Ishikawa (cell line): Measurements from ENCODE around the gene AMPD2.

Experiments used
- CEBPB ChIP-seq: IDR thresholded peaks from 2 replicates; pipeline ENCODE4 v1.6.1; 2012
- CREB1 ChIP-seq: IDR thresholded peaks from 2 replicates; pipeline ENCODE4 v1.6.1; 2012; ENCODE audit warnings: low read depth
- EGR1 ChIP-seq: IDR thresholded peaks from 2 replicates; pipeline ENCODE4 v1.6.1; 2012
- EP300 ChIP-seq: IDR thresholded peaks from 2 replicates; pipeline ENCODE4 v1.6.1; 2012; ENCODE audit warnings: borderline replicate concordance
- FOXM1 ChIP-seq: IDR thresholded peaks from 2 replicates; pipeline ENCODE4 v1.6.1; 2012; ENCODE audit warnings: low read depth, borderline replicate concordance
- NFIC ChIP-seq: IDR thresholded peaks from 2 replicates; pipeline ENCODE4 v1.6.1; 2012
- RAD21 ChIP-seq: IDR thresholded peaks from 2 replicates; pipeline ENCODE4 v1.6.1; 2012; ENCODE audit warnings: low read depth
- TAF1 ChIP-seq: IDR thresholded peaks from 2 replicates; pipeline ENCODE4 v1.6.1; 2012; ENCODE audit warnings: low read depth, mild to moderate bottlenecking
- TCF12 ChIP-seq: IDR thresholded peaks from 2 replicates; pipeline ENCODE4 v1.6.1; 2012; ENCODE audit warnings: low read depth
- TEAD4 ChIP-seq: IDR thresholded peaks from 2 replicates; pipeline ENCODE4 v1.6.1; 2012
- YY1 ChIP-seq: IDR thresholded peaks from 2 replicates; pipeline ENCODE4 v1.6.1; 2012; ENCODE audit warnings: low read depth
- ZBTB7A ChIP-seq: IDR thresholded peaks from 2 replicates; pipeline ENCODE4 v1.6.1; 2012; ENCODE audit warnings: low read depth
- TF ChIP-seq, protein P1 (sequence below): IDR thresholded peaks from 2 replicates; pipeline ENCODE4 v1.6.1; 2012
- TF ChIP-seq, protein P2 (sequence below): IDR thresholded peaks from 2 replicates; pipeline ENCODE4 v1.6.1; 2012
- TF ChIP-seq, protein P3 (sequence below): IDR thresholded peaks from 2 replicates; pipeline ENCODE4 v1.6.1; 2012; ENCODE audit warnings: low read depth, mild to moderate bottlenecking

AMPD2 gene

DNA sequence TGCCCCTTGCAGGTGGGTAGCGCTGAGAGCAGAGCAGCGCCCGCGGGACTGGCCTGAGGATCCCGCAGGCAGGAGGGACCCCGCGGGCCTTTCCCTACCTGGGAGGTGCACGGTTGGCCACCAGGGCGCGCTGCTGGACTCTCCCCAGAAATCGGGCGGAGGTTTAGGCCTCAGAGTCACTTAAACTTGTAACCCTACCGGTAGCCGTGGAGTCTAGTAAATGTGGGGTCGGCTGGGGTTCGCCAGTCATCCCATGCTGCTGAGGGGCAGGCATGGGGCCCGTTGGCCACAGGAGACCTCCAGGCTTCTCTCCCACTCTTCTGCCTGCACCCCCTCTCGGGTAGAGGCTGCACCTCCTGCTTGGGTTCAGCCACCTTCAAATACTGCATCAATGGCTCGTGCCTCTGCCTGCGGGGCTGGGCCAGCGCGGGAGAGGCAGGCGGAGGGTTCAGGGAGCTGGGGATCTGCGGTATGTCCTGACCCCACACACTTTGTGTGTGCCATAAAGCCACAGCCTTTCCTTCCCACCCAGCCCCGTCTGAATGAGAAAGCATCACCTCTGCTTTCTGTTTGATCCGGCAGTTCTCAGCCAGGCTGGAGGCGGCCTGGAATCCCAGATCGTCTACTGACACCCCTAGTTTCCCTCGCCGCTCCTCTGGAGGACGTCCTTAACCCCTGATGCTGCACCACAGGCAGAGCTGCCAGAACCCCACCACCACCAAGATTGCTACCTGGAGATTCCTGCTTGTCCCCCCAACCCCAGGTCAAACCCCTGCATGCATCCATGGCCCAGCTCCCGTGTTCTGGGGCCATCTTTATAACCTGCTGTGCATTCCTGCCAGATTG is 24.0 kb downstream of the AMPD2 start:
- no peak for TF ChIP-seq NFIC
- peak; percentile 91 for TF ChIP-seq RAD21

DNA sequence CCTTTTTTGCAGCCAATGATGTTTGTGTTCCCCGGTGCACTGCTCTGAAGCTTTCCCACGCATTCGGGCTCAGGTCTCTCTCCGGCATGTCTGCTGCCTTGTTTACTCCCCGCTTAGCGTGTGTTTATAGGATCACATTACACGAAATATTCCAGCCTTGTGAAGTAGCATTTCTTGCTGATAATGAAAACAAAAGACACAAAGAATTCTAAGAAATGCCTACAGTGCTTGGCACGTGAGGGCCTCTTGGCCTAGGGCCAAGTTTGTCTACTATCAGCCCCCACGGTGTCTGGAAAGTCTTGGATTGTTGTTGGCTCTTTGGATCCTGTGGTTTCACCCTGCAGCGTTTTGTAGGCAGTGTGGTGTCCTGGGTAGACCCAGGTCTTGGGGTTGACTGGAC is 25.0 kb downstream of the AMPD2 start:
- TF ChIP-seq, protein P1, sequence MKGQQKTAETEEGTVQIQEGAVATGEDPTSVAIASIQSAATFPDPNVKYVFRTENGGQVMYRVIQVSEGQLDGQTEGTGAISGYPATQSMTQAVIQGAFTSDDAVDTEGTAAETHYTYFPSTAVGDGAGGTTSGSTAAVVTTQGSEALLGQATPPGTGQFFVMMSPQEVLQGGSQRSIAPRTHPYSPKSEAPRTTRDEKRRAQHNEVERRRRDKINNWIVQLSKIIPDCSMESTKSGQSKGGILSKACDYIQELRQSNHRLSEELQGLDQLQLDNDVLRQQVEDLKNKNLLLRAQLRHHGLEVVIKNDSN = no peak
- TF ChIP-seq FOXM1 = no peak
- no peak for TF ChIP-seq EGR1
- no peak for TF ChIP-seq TAF1
- no peak for TF ChIP-seq EP300

DNA sequence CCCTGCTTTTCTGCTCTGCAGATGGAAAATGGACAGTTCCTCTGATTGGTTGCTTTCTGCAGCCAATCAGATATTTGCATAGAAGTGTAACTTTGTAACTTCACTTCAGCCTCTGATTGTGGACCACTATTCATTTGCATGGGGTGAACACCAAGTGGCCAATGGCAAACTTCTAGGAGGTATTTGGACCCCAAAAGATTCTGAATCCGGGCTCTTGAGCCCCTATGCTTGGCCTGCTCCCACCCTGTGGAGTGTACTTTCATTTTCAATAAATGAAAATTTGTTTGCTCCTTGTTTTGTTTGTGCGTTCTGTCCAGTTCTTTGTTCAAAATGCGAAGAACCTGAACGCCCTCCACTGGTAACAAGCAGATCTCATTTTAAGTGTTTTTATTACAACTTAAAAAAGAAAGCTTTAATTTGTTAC is 29.9 kb downstream of the AMPD2 start:
- TF ChIP-seq ZBTB7A = no peak
- TF ChIP-seq EGR1 = no peak
- TF ChIP-seq, protein P1 = no peak
- no peak for TF ChIP-seq YY1
- TF ChIP-seq, protein P2, sequence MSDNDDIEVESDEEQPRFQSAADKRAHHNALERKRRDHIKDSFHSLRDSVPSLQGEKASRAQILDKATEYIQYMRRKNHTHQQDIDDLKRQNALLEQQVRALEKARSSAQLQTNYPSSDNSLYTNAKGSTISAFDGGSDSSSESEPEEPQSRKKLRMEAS = no peak
- no peak for TF ChIP-seq CEBPB
- no peak for TF ChIP-seq TCF12
- no peak for TF ChIP-seq FOXM1
- TF ChIP-seq RAD21 = no peak
- TF ChIP-seq, protein P3, sequence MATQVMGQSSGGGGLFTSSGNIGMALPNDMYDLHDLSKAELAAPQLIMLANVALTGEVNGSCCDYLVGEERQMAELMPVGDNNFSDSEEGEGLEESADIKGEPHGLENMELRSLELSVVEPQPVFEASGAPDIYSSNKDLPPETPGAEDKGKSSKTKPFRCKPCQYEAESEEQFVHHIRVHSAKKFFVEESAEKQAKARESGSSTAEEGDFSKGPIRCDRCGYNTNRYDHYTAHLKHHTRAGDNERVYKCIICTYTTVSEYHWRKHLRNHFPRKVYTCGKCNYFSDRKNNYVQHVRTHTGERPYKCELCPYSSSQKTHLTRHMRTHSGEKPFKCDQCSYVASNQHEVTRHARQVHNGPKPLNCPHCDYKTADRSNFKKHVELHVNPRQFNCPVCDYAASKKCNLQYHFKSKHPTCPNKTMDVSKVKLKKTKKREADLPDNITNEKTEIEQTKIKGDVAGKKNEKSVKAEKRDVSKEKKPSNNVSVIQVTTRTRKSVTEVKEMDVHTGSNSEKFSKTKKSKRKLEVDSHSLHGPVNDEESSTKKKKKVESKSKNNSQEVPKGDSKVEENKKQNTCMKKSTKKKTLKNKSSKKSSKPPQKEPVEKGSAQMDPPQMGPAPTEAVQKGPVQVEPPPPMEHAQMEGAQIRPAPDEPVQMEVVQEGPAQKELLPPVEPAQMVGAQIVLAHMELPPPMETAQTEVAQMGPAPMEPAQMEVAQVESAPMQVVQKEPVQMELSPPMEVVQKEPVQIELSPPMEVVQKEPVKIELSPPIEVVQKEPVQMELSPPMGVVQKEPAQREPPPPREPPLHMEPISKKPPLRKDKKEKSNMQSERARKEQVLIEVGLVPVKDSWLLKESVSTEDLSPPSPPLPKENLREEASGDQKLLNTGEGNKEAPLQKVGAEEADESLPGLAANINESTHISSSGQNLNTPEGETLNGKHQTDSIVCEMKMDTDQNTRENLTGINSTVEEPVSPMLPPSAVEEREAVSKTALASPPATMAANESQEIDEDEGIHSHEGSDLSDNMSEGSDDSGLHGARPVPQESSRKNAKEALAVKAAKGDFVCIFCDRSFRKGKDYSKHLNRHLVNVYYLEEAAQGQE = no peak
- TF ChIP-seq NFIC = no peak
- no peak for TF ChIP-seq EP300
- no peak for TF ChIP-seq TAF1
- TF ChIP-seq CREB1 = no peak
- no peak for TF ChIP-seq TEAD4

DNA sequence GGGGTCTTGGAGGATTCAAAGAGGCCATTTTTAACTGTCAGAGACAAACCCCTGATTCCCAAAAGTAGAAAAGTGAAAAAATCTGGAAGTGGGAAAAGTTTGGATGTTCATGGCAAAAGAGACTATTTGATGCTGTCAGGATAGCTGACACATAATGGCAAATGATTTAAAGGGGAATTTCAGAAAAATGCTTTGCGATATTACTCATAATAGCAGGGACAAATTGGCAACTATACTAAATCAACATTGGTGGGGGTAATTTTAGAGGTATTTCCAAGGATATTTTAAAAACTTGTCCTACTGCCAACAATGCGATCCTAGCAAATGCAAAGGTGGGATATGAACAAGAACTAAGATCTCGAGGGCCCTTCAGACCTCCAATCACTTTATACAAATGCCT is 31.0 kb downstream of the AMPD2 start:
- no peak for TF ChIP-seq ZBTB7A

DNA sequence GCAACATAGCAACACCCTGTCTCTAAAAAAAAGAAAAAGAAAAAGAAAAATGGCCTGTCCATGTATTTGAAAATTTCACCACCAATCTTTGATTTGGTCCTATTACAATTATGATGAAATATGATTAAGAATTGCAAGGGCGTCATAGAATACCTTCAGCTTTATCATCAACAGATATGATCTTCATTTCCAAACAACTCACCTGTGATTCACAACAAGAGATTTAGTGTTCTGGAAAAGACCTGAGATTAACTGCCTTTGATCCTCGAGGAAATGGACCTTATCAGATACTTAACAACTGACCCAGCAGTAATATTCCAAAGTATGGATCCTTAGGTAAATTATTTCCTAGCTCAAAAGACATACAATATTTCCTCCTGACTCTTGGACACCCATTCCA is 32.8 kb downstream of the AMPD2 start:
- TF ChIP-seq EP300 (no peak), TAF1 (no peak), RAD21 (no peak)

DNA sequence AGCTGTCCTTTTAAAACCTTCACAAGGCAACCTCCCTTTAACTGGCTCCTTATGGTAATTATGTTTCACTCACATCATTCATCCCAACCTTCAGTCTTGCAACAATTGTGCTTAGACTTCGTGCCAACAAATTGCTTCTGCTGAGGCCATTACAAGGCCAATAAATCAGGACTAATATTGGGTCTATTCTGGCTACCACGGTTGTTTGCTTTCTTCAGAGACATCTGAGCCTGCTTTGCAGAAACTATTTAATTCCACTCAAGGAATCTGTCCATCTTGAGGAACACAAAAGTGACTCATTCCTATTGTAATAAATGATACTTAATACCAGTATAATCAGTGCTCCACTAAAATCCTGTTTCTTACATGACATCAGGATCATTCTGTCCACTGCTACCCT is 33.7 kb downstream of the AMPD2 start:
- TF ChIP-seq RAD21 (no peak), CREB1 (no peak), ZBTB7A (no peak), NFIC (peak; percentile 67), CEBPB (no peak)

DNA sequence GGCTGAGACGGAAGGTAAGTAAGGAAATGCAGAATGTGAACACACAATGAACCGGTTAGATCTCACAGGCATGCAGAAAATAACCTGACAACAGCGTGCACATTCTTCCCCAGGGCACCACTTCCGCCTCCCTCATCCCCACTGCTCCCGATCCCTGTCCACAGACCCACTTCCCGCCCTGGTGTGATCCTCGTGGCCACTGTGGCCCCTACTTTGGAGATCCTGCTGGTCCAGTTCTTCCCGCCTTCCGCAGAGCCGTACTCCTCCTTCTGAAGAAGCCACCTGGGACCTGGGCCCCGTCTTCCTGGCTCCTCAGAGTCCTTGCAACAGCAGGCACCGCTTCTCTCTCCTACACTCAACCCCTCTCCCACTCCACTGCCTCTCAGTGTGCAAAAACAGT is 34.9 kb downstream of the AMPD2 start:
- TF ChIP-seq, protein P2 = no peak
- TF ChIP-seq CEBPB = no peak
- TF ChIP-seq, protein P1 = no peak
- TF ChIP-seq EGR1 = no peak
- TF ChIP-seq YY1 = no peak
- TF ChIP-seq FOXM1 = no peak
- no peak for TF ChIP-seq NFIC
- TF ChIP-seq ZBTB7A = no peak
- TF ChIP-seq EP300 = no peak
- TF ChIP-seq, protein P3 = no peak
- TF ChIP-seq CREB1 = no peak
- TF ChIP-seq RAD21 = no peak
- TF ChIP-seq TCF12 = no peak
- no peak for TF ChIP-seq TEAD4
